HG02885 (cell line): ENCODE data around the gene PPP4R4.

Source experiments
- ATAC-seq: cut with Tn5 transposase; IDR thresholded peaks from one replicate; pipeline ENCODE4 v1.9.1; 2021; ENCODE audit warnings: mild to moderate bottlenecking; ENCODE audit not compliant: unreplicated experiment, poor library complexity

The PPP4R4 gene

DNA sequence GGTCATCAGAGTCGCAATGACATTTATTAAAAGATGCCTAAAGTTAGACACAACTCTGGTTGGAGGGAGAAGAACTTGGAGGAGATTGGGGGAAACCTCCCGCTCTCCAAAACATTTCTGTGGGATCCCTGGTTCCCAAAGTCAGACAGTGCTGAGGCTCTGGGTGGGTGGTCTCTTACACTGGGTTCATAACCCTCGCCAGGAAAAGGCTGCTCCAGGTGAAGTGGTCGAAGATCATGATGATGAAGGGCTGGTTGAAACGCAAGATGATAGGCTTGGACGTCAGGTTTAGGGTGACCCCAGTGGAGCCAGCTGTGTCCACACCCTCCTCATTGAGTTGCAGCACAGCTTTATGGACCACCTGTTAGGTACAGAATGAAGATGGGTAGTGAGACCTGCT lies 130.1 kb downstream of the PPP4R4 start:
- no peak for ATAC-seq

DNA sequence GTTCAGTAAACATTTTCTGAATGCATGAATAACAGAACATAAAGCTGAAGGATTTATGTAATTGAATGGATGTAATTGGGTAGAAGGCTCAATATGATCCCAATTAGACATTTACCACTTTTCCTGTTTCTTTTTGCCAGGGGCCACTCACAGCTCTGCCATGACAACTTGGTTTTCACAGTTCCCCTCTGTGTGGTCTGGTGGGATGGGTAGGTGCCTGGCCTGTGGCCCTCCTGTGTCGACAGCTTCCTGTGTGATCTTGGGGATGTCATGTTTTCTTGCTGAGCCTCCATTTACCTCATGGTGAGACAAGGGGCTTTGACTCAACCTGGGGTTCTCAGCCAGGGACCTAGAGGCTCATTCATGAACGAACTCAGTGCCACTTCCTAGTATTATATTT lies 131.5 kb downstream of the PPP4R4 start:
- ATAC-seq = no peak

- ATAC-seq = no peak
Observed at GRCh38 chr14:94306047-94306978, 132.2 kb downstream of the PPP4R4 start.

GRCh38 chr14:94307410-94307992 lies 133.4 kb downstream of the PPP4R4 start:
- no peak for ATAC-seq

DNA sequence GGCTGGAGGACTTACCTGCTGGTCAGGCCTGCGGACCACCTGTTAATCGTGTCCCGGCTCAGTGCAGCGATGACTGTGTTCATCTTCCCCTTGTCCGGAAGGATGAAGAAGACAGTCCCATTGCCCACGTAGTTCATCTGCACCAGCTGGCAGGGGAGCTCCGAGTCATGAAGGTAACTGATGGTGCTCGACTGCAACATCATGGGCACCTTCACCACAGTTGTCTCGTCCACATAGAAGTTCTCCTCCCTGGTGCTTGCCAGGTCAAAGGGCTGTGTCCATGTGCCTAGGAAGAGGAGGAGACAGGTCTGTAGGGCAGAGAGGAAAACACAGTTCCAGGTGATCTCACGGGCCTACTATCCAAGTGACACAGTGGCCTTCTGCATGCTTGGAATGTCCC lies 135.6 kb downstream of the PPP4R4 start:
- ATAC-seq = no peak

DNA sequence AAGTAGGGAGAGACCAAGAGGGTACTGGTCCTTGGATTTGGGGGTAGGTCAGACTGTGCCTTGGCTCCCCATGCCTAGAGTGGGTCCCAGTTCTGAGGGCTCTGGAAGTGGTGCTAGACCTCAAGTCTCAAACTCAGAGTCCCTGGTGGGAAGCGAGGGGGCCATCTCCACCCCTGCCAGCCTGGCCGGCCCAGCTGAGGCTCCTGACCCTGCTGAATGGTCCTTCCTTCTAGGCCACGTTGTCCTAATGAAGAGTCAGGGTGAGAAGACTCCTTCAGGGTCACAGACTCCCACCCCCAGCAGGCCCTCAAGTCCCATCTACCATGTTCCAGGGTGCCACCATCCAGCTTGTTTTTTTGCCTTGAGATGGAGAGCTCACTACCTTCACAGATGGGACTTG lies 136.1 kb downstream of the PPP4R4 start:
- no peak for ATAC-seq

- no peak for ATAC-seq
Observed at GRCh38 chr14:94312481-94313246, 138.5 kb downstream of the PPP4R4 start.

DNA sequence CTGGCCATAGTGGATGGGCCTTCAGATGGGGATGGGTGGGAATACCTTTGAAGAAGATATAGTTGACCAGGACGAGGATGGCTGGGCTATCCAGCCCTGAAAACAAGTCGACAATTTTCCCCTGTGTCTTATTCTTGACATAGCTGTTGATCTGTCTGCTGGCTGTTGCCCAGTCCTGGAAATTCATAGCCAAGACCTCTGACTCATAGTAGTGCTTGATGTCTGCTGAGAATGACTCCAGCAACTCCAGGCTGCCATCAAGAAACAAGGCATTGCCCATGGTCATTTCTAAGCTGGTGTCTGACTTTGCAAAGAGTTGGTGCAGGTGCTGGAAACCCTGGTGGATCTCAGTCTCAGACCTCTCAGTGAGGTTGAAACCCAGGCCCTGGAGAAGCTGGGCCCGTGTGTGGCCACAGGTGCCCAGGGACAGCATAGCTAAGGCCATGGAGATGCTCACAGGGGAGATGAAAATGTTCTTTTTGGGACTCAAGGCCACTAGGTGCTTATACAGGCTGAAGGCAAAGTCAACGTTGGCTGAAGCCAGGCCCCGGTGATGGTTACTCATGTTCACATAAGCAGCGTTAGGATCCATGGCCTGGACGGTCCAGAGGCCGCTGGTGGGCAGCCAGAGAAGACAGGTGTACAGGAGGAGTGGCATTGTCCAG lies 140.0 kb downstream of the PPP4R4 start:
- ATAC-seq = no peak

DNA sequence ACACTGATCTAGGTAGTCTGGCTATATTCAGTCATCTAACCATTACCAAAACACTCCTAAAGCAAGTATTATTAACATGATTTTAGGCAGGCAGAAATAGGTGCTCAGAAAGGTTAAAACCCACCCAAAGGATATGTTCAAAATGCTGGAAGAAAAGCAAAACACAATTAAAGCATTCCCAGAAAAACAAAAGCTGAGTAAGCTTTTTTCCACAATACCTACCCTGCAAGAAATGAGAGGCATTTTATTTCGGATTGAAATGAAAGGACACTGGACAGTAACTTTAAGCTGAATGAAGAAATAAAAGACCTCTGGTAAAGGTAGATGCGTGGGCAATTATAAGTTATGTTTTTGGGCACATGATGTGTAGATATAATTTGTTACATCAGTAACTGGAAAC lies 140.8 kb downstream of the PPP4R4 start:
- ATAC-seq = no peak

DNA sequence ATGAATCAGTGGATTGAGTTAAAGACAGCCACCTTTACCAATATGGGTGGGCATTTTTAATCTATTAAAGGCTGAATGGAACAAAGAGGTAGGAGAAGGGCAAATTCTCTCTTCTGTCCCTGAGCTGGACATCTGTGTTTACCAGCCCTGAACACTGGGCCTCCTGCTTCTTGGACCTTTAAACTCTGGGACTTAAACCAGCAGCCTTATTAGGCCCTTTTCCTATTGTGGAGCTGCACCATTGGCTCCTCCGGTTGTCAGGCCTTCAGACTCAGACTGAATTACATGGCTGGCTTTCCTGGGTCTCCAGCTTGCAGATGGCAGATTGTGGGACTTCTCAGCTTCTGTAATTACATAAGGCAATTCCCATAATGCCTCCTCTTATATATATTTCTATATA lies 142.6 kb downstream of the PPP4R4 start:
- no peak for ATAC-seq

GRCh38 chr14:94317259-94317658 lies 143.1 kb downstream of the PPP4R4 start:
- ATAC-seq = no peak

- no peak for ATAC-seq
Observed at GRCh38 chr14:94320243-94320642, 146.1 kb downstream of the PPP4R4 start.

GRCh38 chr14:94321421-94322271 lies 147.5 kb downstream of the PPP4R4 start:
- ATAC-seq = no peak

GRCh38 chr14:94322648-94323570 lies 148.8 kb downstream of the PPP4R4 start, which contains the start of gene SERPINA6:
Gene SERPINA6, minus strand, starts transcription at chr14:94323336. Its CDS starts 8,688 bp downstream, at chr14:94314648.
- no peak for ATAC-seq

DNA sequence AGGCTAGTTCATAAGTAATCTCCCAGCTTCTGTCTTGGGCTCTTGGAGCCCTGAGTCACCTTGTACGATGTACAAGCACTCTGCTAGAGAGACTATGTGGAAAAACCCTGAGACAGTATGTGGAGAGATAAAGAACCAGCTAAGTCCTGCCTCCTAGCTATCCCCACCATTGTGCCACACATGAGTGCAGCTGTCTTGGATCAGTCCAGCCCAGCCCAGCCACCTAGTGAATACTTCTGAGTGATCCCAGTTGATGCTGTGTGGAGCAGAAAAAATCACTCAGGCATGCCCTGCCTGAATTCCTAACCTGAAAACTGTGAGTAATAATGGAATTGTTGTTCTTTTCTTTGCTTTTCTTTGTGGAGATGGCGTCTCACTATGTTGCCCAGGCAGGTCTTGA lies 154.1 kb downstream of the PPP4R4 start:
- no peak for ATAC-seq
